ENCODE data around the gene SYCP2. TPM values are rescaled to one million over a fixed set of nuclear protein-coding genes. Genes with fewer than 3 reads are reported as not detected.

The SYCP2 gene
- total RNA-seq, 1 donor from 2014 or later: 2.3 TPM

DNA sequence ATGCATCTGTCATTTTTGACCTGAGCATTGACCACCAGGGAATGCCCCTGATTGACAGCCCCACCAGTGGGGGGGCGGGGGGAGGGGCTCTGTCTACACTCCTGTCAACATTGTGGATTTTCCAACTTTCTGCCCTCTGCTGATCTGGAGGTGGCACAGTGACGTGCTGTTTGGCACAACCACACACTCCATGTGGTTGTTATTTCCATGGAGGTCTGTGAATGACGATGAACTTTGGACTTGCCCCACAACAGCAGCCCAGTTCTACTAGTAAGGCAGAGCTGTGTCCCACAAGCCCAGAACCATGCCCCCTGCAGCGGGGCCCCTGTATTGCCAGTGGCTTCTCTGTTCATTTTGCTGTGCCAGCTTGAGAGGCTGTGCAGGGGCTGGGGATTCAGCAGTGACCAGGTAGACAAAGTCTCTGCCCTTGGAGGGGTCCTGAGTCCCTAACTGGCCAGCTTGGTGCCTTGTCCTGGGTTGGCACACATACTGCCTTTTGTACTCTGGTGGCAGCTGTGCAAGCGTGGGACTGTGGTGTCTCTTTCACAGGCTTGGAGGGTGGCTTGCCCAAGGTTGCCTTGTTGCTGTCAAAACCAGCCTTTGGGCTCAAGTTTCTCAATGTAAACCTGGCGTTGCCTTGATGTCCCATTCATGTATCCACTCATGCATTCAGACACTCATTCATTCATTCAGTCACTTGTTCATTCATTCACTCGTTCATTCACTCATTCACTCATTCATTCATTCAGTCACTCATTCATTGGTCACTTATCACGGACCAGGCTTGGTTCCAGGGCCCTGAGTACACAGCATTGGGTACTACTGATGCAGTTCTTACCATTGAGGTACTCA is 108.5 kb downstream of the SYCP2 start:
- Mint-ChIP-seq H3K36me3 (ENCODE audit: low read depth) (no peaks in the 10 kb centered on the region), H3K27me3 (ENCODE audit: low read depth) (no peaks in the 10 kb centered on the region), H3K4me1 (peaks cover 24% of the 10 kb centered on the region), H3K4me3 (no peak overlapping the region), H3K9me3 (no peaks in the 10 kb centered on the region), H3K27ac (ENCODE audit: unreplicated experiment) (no peak overlapping the region)
- TF ChIP-seq, protein P1, sequence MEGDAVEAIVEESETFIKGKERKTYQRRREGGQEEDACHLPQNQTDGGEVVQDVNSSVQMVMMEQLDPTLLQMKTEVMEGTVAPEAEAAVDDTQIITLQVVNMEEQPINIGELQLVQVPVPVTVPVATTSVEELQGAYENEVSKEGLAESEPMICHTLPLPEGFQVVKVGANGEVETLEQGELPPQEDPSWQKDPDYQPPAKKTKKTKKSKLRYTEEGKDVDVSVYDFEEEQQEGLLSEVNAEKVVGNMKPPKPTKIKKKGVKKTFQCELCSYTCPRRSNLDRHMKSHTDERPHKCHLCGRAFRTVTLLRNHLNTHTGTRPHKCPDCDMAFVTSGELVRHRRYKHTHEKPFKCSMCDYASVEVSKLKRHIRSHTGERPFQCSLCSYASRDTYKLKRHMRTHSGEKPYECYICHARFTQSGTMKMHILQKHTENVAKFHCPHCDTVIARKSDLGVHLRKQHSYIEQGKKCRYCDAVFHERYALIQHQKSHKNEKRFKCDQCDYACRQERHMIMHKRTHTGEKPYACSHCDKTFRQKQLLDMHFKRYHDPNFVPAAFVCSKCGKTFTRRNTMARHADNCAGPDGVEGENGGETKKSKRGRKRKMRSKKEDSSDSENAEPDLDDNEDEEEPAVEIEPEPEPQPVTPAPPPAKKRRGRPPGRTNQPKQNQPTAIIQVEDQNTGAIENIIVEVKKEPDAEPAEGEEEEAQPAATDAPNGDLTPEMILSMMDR (conservative IDR thresholded peaks at IDR 0.05): no peak
- DNase-seq (ENCODE audit: low read depth, low spot score): no peak

DNA sequence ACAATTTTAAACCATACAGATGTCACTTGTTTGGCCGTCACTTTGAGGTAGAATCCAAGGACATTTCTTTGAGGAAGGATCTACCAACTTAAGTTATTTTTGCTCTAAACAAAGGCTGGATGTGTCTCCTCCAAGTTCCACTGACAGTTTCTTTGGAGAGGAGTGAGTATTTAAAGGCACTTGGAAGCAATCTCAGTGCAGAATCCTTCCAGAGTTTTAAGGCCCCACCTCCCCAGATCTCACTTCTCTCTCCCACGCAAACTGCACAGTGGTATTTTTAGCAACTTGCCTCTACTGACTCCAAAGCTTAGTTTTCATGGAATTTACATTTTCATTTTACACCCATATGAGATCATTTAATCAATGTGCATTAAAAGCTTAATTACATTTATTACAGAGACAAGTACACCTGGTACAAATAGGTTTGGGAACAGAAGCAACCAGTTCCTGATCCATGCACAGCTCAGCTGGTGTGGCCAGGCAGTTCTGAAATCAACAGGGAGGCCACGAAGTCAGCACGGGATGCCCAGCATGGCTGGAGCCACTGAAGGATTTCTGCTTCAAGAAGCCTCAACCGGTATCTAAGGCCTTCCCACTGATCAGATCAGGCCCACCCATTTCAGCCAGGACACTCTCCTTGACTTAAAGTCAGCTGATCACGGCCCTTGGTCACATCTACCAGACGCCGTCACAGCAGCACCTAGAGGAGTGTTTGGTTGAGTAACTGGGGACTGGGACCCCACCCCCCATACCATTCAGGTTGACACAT is 109.8 kb downstream of the SYCP2 start:
- TF ChIP-seq, protein P1 (conservative IDR thresholded peaks at IDR 0.05): no peak
- H3K4me1 Mint-ChIP-seq: peaks cover 15% of the 10 kb centered on the region
- no peak for DNase-seq (ENCODE audit: low read depth, low spot score)
- H3K27ac Mint-ChIP-seq (ENCODE audit: unreplicated experiment): peak overlapping the region; percentile 43
- no peak overlapping the region for H3K4me3 Mint-ChIP-seq
- no peaks in the 10 kb centered on the region for H3K27me3 Mint-ChIP-seq (ENCODE audit: low read depth)
- no peaks in the 10 kb centered on the region for H3K36me3 Mint-ChIP-seq (ENCODE audit: low read depth)
- no peaks in the 10 kb centered on the region for H3K9me3 Mint-ChIP-seq

DNA sequence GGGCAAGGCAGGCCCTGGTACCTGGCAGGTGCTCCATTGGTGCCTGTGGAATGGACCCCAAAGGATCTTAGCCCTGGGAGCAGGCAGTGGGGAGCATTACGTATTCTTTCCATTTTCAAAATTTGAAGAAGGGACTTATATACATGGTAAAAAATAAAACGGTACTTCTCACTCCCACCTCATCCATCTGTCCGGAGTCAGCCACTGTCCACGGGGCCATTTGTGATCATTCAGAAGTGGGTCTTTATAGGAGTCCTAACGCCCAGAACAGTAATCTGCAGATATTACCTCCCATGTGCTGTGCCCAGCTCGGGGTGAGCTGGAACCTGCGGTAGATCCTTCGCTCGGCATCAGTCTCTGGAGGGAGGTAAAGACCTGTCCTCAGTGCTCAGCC is 110.4 kb downstream of the SYCP2 start:
- Mint-ChIP-seq H3K27me3 (ENCODE audit: low read depth) (no peaks in the 10 kb centered on the region), H3K4me1 (peaks cover 13% of the 10 kb centered on the region), H3K36me3 (ENCODE audit: low read depth) (no peaks in the 10 kb centered on the region), H3K9me3 (no peaks in the 10 kb centered on the region), H3K4me3 (no peak overlapping the region), H3K27ac (ENCODE audit: unreplicated experiment) (peak overlapping the region; percentile 86)
- TF ChIP-seq, protein P1 (conservative IDR thresholded peaks at IDR 0.05): no peak
- DNase-seq (ENCODE audit: low read depth, low spot score): no peak

DNA sequence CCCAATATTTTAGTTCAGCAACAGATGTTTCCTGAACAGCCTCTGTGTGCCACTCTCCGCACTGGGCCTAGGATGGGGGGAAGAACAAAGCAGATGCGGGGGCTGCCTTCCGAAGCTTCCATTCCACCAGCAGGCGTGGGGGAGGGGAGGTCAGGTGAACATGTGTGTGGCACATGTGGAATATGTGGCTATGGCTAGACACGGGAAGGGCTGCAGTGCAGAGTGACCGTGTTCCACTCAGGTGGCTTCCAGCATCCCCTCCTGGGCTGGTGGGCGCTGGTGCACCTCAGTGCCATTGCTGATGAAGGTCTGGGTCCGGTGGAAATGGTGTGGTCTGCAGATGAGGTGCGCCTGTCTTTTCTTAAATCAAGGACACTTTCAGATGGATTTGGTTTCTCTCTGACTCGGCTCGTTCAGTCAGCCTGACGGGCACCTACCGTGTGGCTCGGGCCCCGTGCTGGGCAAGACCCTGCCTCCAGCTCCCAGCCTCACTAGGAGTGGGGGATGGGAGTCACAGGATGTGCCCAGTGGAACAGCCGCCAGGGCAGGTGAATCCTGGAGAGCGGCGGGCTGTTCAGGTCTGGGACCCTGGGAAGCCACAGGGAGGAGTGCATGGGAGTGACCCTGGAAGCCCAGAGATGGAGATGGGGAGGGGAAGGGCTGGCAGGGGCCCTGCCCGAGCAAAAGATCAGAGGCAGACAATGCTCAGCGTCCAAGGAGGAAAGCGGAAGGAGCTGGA is 111.0 kb downstream of the SYCP2 start:
- Mint-ChIP-seq H3K36me3 (ENCODE audit: low read depth) (no peaks in the 10 kb centered on the region), H3K4me3 (no peak overlapping the region), H3K4me1 (peaks cover 13% of the 10 kb centered on the region)

DNA sequence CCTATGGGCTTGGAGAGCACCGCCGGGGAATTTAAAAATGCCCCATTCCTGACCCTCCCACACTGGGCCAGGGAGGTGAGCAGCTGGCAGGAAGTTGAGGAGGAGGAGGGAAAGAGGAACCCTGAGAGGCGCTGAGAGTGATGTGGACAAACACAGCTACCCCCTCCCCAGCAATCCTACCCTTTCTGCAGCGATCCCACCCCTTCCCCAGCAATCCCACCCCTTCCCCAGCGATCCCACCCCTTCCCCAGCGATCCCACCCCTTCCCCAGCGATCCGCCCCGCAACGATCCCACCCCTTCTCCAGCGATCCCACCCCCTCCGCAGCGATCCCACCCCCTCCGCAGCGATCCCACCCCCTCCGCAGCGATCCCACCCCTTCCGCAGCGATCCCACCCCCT is 111.6 kb downstream of the SYCP2 start:
- DNase-seq (ENCODE audit: low read depth, low spot score): no peak
- Mint-ChIP-seq H3K27me3 (ENCODE audit: low read depth) (no peaks in the 10 kb centered on the region), H3K36me3 (ENCODE audit: low read depth) (no peaks in the 10 kb centered on the region), H3K4me3 (no peak overlapping the region), H3K4me1 (peaks cover 13% of the 10 kb centered on the region), H3K9me3 (peaks cover under 1% of the 10 kb centered on the region), H3K27ac (ENCODE audit: unreplicated experiment) (no peak overlapping the region)
- TF ChIP-seq, protein P1 (conservative IDR thresholded peaks at IDR 0.05): no peak

More for the DNA sequence above, 111.0 kb downstream of the SYCP2 start:
- H3K27ac Mint-ChIP-seq (ENCODE audit: unreplicated experiment): no peak overlapping the region
- TF ChIP-seq, protein P1 (conservative IDR thresholded peaks at IDR 0.05): no peak
- no peaks in the 10 kb centered on the region for H3K27me3 Mint-ChIP-seq (ENCODE audit: low read depth)
- no peaks in the 10 kb centered on the region for H3K9me3 Mint-ChIP-seq
- DNase-seq (ENCODE audit: low read depth, low spot score): no peak
